Mesendoderm (in vitro differentiated cells): Measurements from ENCODE around the gene CAP1.

ENCODE experiments used
- DNase-seq: peaks from one replicate; pipeline ENCODE4 v3.0.0; 2013
- H2AK5ac ChIP-seq: 2 replicates; pipeline ENCODE4 v1.6.1; 2013; ENCODE audit warnings: low read length, inconsistent platforms
- H2BK120ac ChIP-seq: 2 replicates; pipeline ENCODE4 v1.6.1; 2013; ENCODE audit warnings: low read depth, mild to moderate bottlenecking, low read length, moderate library complexity, mixed read lengths
- H2BK15ac ChIP-seq: replicated peaks from 2 replicates; pipeline ENCODE4 v1.6.1; 2013; ENCODE audit warnings: low read depth, mild to moderate bottlenecking, moderate library complexity
- H2BK5ac ChIP-seq: 2 replicates; pipeline ENCODE4 v1.6.1; 2013; ENCODE audit warnings: low read length, inconsistent platforms
- H3K18ac ChIP-seq: 2 replicates; pipeline ENCODE4 v1.6.1; 2013; ENCODE audit warnings: mild to moderate bottlenecking, low read length, mixed read lengths
- H3K23ac ChIP-seq: one replicate; pipeline ENCODE4 v1.6.1; 2013; ENCODE audit warnings: low read length
- H3K27ac ChIP-seq: 2 replicates; pipeline ENCODE4 v1.5.1; 2013; ENCODE audit warnings: low read depth, mild to moderate bottlenecking, inconsistent platforms, low read length, moderate library complexity
- H3K27me3 ChIP-seq: 2 replicates; pipeline ENCODE4 v1.6.1; 2013; ENCODE audit warnings: low read length, control low read depth, mild to moderate bottlenecking, inconsistent platforms; ENCODE audit not compliant: insufficient read depth, poor library complexity
- H3K36me3 ChIP-seq: 2 replicates; pipeline ENCODE4 v1.6.1; 2013; ENCODE audit warnings: low read length, inconsistent platforms; ENCODE audit not compliant: control insufficient read depth, insufficient read depth
- H3K4ac ChIP-seq: one replicate; pipeline ENCODE4 v1.6.1; 2013; ENCODE audit warnings: low read depth, mild to moderate bottlenecking, low read length, moderate library complexity
- H3K4me1 ChIP-seq: 2 replicates; pipeline ENCODE4 v1.6.1; 2013; ENCODE audit warnings: low read depth, low read length, inconsistent platforms; ENCODE audit not compliant: control insufficient read depth
- H3K4me2 ChIP-seq: 2 replicates; pipeline ENCODE4 v1.6.1; 2013; ENCODE audit warnings: low read length
- H3K4me3 ChIP-seq: 2 replicates; pipeline ENCODE4 v1.5.1; 2013; ENCODE audit warnings: mild to moderate bottlenecking, low read length
- H3K56ac ChIP-seq: one replicate; pipeline ENCODE4 v1.6.1; 2013; ENCODE audit warnings: low read length
- H3K79me1 ChIP-seq: 2 replicates; pipeline ENCODE4 v1.6.1; 2013; ENCODE audit warnings: low read length, inconsistent platforms
- H3K79me2 ChIP-seq: 2 replicates; pipeline ENCODE4 v1.6.1; 2013; ENCODE audit warnings: mild to moderate bottlenecking, low read length; ENCODE audit not compliant: control insufficient read depth, insufficient read depth
- H3K9ac ChIP-seq: 2 replicates; pipeline ENCODE4 v1.6.1; 2013; ENCODE audit warnings: low read length, inconsistent platforms
- H4K5ac ChIP-seq: one replicate; pipeline ENCODE4 v1.6.1; 2013; ENCODE audit warnings: low read length
- H4K8ac ChIP-seq: one replicate; pipeline ENCODE4 v1.6.1; 2013; ENCODE audit warnings: low read depth, mild to moderate bottlenecking, control low read depth, low read length, moderate library complexity
- WGBS: extraction: QIAGEN DNeasy Blood & Tissue Kit; methylation state at CpG from one replicate; pipeline ENCODE4 v1.1.7; 2013; ENCODE audit warnings: low lambda C conversion rate, missing lambda C conversion rate; ENCODE audit not compliant: insufficient coverage; ENCODE audit errors: extremely low coverage; 5-methylcytosine and 5-hydroxymethylcytosine counted together

The CAP1 gene

GRCh38 chr1:40090652-40091355 lies 50.3 kb downstream of the CAP1 start:
- no peak overlapping the region for H3K4ac ChIP-seq
- WGBS, result no CpG with 5 or more reads among the region's 5 CpGs
- H3K36me3 ChIP-seq, result peaks cover 2% of the 10 kb centered on the region
- no peak overlapping the region for H2AK5ac ChIP-seq
- H3K4me2 ChIP-seq, result no peak overlapping the region
- no peak overlapping the region for H2BK120ac ChIP-seq
- no peak overlapping the region for H4K5ac ChIP-seq
- DNase-seq, result no peak
- no peak overlapping the region for H3K56ac ChIP-seq
- peaks cover 13% of the 10 kb centered on the region for H3K79me1 ChIP-seq
- no peak overlapping the region for H2BK15ac ChIP-seq
- no peak overlapping the region for H4K8ac ChIP-seq
- no peak overlapping the region for H3K27ac ChIP-seq
- peaks cover 2% of the 10 kb centered on the region for H3K27me3 ChIP-seq
- H3K4me3 ChIP-seq, result no peak overlapping the region
- H3K79me2 ChIP-seq, result peaks cover 7% of the 10 kb centered on the region
- H2BK5ac ChIP-seq, result no peak overlapping the region
- H3K18ac ChIP-seq, result no peak overlapping the region
- no peak overlapping the region for H3K9ac ChIP-seq
- no peaks in the 10 kb centered on the region for H3K4me1 ChIP-seq
- no peak overlapping the region for H3K23ac ChIP-seq

- Histone ChIP-seq H2BK5ac (no peak overlapping the region), H4K5ac (no peak overlapping the region), H3K23ac (no peak overlapping the region), H2BK120ac (no peak overlapping the region), H3K4me1 (no peaks in the 10 kb centered on the region), H3K4ac (no peak overlapping the region), H3K27me3 (peaks cover 2% of the 10 kb centered on the region), H3K79me2 (peaks cover 9% of the 10 kb centered on the region), H3K27ac (no peak overlapping the region), H2BK15ac (no peak overlapping the region), H4K8ac (no peak overlapping the region), H3K36me3 (peaks cover 2% of the 10 kb centered on the region), H2AK5ac (no peak overlapping the region), H3K9ac (no peak overlapping the region), H3K56ac (no peak overlapping the region), H3K18ac (no peak overlapping the region), H3K4me3 (no peak overlapping the region), H3K79me1 (peaks cover 18% of the 10 kb centered on the region), H3K4me2 (no peak overlapping the region)
- no CpG with 5 or more reads among the region's 2 CpGs for WGBS
- no peak for DNase-seq
Observed at GRCh38 chr1:40092241-40092640, 51.7 kb downstream of the CAP1 start.

GRCh38 chr1:40092706-40093639 lies 52.4 kb downstream of the CAP1 start:
- Histone ChIP-seq H4K8ac (no peak overlapping the region), H4K5ac (no peak overlapping the region), H2BK120ac (no peak overlapping the region), H2AK5ac (no peak overlapping the region), H3K4me3 (no peak overlapping the region), H3K27ac (no peak overlapping the region), H3K4me2 (no peak overlapping the region), H2BK15ac (no peak overlapping the region), H3K23ac (no peak overlapping the region), H3K27me3 (peaks cover 2% of the 10 kb centered on the region), H3K79me1 (peaks cover 18% of the 10 kb centered on the region), H3K4ac (no peak overlapping the region), H3K18ac (no peak overlapping the region), H3K56ac (no peak overlapping the region), H3K4me1 (no peaks in the 10 kb centered on the region), H3K79me2 (peaks cover 9% of the 10 kb centered on the region), H3K9ac (no peak overlapping the region), H2BK5ac (no peak overlapping the region), H3K36me3 (peaks cover 2% of the 10 kb centered on the region)
- WGBS, result no CpG with 5 or more reads among the region's 6 CpGs
- DNase-seq, result no peak

- no peaks in the 10 kb centered on the region for H3K4me1 ChIP-seq
- peaks cover 2% of the 10 kb centered on the region for H3K27me3 ChIP-seq
- no peak overlapping the region for H3K4me2 ChIP-seq
- H3K36me3 ChIP-seq, result peaks cover 2% of the 10 kb centered on the region
- H3K9ac ChIP-seq, result no peak overlapping the region
- H4K8ac ChIP-seq, result no peak overlapping the region
- no peak overlapping the region for H2BK120ac ChIP-seq
- H4K5ac ChIP-seq, result no peak overlapping the region
- H3K18ac ChIP-seq, result no peak overlapping the region
- no peak overlapping the region for H3K56ac ChIP-seq
- H3K23ac ChIP-seq, result no peak overlapping the region
- H2BK15ac ChIP-seq, result no peak overlapping the region
- no peak overlapping the region for H2BK5ac ChIP-seq
- peaks cover 18% of the 10 kb centered on the region for H3K79me1 ChIP-seq
- no peak overlapping the region for H3K4me3 ChIP-seq
- WGBS, result no CpG with 5 or more reads among the region's 4 CpGs
- no peak overlapping the region for H3K4ac ChIP-seq
- no peak for DNase-seq
- H2AK5ac ChIP-seq, result no peak overlapping the region
- H3K27ac ChIP-seq, result no peak overlapping the region
- H3K79me2 ChIP-seq, result peaks cover 9% of the 10 kb centered on the region
Observed at GRCh38 chr1:40094466-40095110, 54.1 kb downstream of the CAP1 start.

- no CpG with 5 or more reads among the region's 3 CpGs for WGBS
- Histone ChIP-seq H3K36me3 (peaks cover 2% of the 10 kb centered on the region), H3K79me1 (peaks cover 18% of the 10 kb centered on the region), H3K4me2 (no peak overlapping the region), H3K4me1 (no peaks in the 10 kb centered on the region), H3K4me3 (no peak overlapping the region), H3K27ac (no peak overlapping the region), H3K23ac (no peak overlapping the region), H2BK120ac (no peak overlapping the region), H3K4ac (no peak overlapping the region), H3K9ac (no peak overlapping the region), H3K18ac (no peak overlapping the region), H4K5ac (no peak overlapping the region), H3K79me2 (peaks cover 9% of the 10 kb centered on the region), H3K27me3 (peaks cover 2% of the 10 kb centered on the region), H2BK5ac (no peak overlapping the region), H4K8ac (no peak overlapping the region), H2BK15ac (no peak overlapping the region), H3K56ac (peak overlapping the region; percentile 25), H2AK5ac (no peak overlapping the region)
- DNase-seq, result no peak
Observed at GRCh38 chr1:40095806-40096205, 55.3 kb downstream of the CAP1 start.
